HG02610 (cell line): ENCODE data around the gene CCDC126.
"Not testable (repeated sequence)": the region's sequence is repeated elsewhere in the genome, so short reads cannot be mapped to it uniquely, and the experiment has no call there.

ENCODE experiments used
- ATAC-seq: cut with Tn5 transposase; IDR thresholded peaks from one replicate; pipeline ENCODE4 v1.9.1; 2021; ENCODE audit warnings: mild to moderate bottlenecking, moderate library complexity; ENCODE audit not compliant: unreplicated experiment

CCDC126 gene

DNA sequence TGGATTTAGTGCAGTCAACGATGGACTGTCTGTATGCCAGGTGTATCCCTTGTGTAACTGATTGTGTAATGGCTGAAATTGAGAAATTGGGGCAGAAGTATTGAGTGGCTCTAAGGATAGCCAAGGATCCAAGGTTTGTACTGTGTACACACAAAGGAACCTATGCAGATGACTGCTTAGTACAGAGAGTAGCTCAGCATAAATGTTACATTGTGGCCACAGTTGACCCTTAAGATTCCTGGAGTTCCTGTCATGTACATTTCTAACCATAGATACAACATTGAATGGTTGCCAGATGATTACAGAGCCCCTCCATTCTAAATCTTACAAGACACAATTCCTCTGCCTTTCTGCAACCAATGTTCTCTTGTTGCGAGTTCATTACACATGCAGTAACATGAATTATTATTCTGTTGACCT lies 25.3 kb downstream of the CCDC126 start:
- ATAC-seq, result no peak

DNA sequence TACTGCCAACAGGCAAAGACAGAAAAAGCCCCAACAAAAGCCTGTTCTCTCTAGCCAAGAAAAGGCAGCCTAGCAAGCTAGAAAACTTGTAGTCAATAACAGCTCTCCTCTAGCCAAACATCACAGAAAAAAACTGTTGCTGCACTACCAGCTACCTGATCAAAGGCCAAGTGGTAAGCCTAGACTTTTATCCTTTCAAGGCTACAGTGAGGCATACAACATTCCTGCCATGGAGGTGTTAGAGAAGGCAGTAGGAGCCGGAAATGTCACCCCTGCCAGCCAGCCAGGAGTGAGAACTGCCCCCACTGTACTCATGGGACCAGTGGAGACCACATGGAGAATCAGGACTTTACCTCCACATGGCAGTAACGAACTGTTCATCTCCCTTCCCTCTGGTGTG lies 31.2 kb downstream of the CCDC126 start:
- no peak for ATAC-seq

GRCh38 chr7:23633417-23633816 lies 36.2 kb downstream of the CCDC126 start:
- ATAC-seq, result no peak

DNA sequence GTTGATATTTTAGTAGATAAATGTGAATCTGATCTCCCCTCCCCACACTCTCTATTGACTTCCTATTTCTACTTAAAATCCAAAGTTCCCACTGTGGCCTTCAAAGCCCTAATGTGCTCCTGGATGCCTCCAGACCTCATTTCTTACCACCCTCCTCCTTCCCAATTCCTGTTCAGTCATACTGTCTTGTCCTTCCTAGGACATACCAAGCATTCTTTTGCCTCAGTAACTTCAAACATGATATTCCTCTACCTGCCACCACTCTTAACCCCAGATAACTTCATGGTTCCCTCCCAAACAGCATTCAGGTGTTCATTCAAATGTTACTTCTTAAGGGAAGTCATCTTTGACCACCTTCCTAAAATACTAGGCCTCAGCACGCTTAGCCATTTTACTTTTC lies 48.6 kb downstream of the CCDC126 start:
- ATAC-seq, result no peak

DNA sequence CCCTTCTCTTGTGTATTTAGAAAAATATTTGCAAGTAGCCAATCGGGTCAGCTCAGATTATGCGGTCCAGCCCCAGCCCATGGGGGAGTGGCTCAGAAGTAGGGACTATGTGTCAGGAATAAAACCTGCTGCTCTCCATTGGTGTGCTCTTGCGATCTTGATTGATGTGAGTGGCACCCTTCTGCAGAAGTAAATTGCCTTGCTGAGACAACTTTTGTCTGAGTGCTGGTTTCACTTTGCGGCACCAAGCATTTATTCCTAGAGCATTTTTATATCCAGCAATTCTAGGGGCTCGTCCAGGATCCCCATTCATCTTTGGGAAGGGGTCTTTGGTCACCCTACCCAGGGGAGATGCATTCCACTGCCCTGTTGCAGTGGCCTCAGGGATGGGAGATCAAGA lies 56.8 kb downstream of the CCDC126 start:
- no peak for ATAC-seq

- ATAC-seq, result no peak
These were observed 57.3 kb downstream of the CCDC126 start for GRCh38 chr7:23654508-23654907.

DNA sequence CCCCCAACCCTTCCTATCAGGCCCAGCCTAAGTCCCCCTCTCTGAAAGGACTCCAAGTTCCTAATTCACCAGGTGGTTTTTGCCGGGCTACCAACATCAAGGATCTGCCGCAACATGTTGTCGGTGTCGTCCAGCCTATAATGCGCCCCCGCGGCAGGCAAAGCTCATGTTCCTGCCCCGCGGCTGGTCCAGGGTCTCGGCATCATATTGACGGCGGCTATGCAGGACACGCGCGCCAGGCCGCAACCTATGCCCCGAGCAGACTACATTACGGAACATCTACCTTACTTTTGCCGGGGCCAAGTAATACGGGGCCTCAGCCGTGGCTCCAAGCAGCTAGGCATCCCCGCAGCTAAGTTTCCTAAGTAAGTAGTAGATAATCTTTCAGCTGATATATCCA lies 58.3 kb downstream of the CCDC126 start:
- no peak for ATAC-seq

- ATAC-seq, result no peak
These were observed 61.7 kb downstream of the CCDC126 start for GRCh38 chr7:23658831-23659427.

GRCh38 chr7:23661385-23661784 lies 64.2 kb downstream of the CCDC126 start:
- ATAC-seq, result no peak

DNA sequence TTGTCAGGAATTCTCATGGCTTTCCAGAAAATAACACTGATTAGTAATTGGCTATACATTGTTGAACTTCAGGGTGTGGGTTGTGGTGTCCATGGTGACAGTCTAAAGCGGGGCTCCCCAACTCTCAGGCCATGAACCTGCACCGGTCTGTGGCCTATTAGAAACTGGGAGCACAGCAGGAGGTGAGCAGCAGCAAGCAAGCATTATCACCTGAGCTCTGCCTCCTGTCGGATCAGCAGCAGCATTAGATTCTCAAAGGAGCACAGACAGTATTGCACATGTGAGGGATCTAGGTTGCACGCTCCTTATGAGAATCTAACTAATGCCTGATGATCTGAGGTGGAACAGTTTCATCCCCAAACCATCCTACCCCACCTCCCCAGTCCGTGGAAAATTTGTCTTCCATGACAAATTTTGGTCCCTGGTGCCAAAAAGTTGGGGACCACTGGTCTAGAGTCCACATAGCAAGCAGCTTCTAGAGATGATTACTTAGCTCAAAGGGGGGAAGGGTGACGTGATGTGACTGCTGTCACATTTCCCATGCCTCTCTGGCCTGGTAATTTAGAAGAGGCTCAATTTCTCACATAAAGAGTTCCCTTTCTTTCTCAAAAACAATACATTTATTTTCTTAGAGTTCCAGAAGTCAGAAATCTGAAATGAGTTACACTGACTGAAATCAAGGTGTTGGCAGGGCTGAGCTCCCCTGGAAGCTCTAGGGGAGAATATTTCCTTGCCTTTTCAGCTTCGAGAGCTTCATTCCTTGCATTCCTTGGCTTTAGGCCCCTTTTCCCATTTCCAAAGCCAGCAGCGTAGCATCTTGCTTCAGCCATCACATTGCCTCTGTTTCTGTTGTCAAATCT lies 65.2 kb downstream of the CCDC126 start:
- ATAC-seq, result no peak

GRCh38 chr7:23662984-23663313 lies 65.8 kb downstream of the CCDC126 start:
- no peak for ATAC-seq

- ATAC-seq, result no peak
These were observed 66.9 kb downstream of the CCDC126 start for GRCh38 chr7:23664122-23664521.

DNA sequence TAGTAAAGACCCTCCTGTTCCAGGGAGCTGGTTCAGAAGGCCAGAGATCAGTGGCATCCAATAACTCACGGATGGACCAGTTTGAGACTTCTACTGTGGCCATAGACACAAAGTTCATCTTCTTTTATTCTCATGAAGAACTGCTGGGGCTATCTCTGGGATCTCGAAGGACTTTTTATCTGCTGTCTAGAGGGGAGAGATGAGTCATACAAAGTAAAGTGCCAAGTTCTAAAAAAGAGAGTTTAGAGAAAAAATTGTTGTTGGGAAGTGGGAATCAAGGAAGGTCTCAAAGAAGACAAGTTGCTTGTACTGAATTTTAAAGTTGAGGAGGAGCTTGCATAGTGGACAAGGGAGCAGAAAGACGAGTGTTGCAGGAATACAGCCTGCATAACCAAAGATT lies 74.9 kb downstream of the CCDC126 start:
- ATAC-seq, result no peak

GRCh38 chr7:23679898-23680413 lies 82.8 kb downstream of the CCDC126 start, which contains the start of gene FAM221A:
TSS of gene FAM221A (plus strand) at chr7:23680199. CDS start at chr7:23680219, 20 bp downstream.
- peak; percentile 98 for ATAC-seq

- ATAC-seq, result peak; percentile 40
These were observed 83.5 kb downstream of the CCDC126 start for GRCh38 chr7:23680414-23681405.

- ATAC-seq, result not testable (repeated sequence)
These were observed 86.9 kb downstream of the CCDC126 start for GRCh38 chr7:23684041-23684440.

GRCh38 chr7:23685731-23686130 lies 88.5 kb downstream of the CCDC126 start:
- ATAC-seq, result no peak

- no peak for ATAC-seq
These were observed 89.8 kb downstream of the CCDC126 start for GRCh38 chr7:23687011-23687410.

DNA sequence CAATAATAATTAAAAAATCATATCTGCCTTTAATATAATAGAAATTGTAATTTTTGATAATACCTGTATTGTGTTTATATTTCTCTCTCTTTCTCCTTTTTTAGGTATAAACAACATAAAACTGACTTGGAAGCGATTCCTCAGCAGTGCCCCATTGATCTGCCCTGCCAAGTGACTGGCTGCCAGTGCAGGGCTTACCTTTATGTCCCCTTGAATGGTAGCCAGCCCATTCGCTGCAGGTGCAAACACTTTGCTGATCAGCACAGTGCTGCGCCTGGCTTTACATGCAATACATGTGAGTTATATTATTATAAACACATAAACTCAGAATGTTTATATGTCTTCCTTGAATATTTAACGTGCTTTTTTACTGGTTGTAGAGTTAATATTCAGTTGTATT lies 92.0 kb downstream of the CCDC126 start:
- no peak for ATAC-seq

- ATAC-seq, result no peak
These were observed 94.1 kb downstream of the CCDC126 start for GRCh38 chr7:23691320-23691719.

- ATAC-seq, result no peak
These were observed 96.0 kb downstream of the CCDC126 start for GRCh38 chr7:23693224-23693623.
